CD4-positive, alpha-beta T cell treated with Interleukin-1 beta for 1 hour (primary cell): ENCODE results near the gene EP300.
A peak's percentile ranks its signal among the peaks of the same experiment; 100 is the strongest.
"Not testable (repeated sequence)": the region's sequence is repeated elsewhere in the genome, so short reads cannot be mapped to it uniquely, and the experiment has no call there.

Experiments
- DNase-seq, 2 donors: peaks; one replicate each; pipeline ENCODE4 v3.0.0-alpha.2; 2020 to 2022

The EP300 gene

DNA sequence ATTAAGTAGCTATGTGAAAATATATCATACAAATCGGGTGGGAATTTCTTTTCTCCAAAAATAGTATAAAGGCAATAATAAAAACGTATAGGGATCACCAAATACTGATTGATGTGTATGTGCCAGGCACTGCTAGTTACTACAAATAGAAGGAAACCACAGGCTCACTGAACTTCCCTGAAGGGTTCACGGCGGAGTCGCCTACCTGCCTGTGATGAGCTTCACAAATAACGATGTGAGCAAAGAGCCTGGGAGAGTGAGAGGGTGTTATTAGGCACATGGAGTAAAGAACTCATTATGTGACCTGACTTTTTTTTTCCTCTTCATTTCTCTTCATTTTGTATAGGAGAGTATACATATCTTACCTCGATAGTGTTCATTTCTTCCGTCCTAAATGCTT, 76.8 kb downstream of the EP300 start:
- DNase-seq: no peak

DNA sequence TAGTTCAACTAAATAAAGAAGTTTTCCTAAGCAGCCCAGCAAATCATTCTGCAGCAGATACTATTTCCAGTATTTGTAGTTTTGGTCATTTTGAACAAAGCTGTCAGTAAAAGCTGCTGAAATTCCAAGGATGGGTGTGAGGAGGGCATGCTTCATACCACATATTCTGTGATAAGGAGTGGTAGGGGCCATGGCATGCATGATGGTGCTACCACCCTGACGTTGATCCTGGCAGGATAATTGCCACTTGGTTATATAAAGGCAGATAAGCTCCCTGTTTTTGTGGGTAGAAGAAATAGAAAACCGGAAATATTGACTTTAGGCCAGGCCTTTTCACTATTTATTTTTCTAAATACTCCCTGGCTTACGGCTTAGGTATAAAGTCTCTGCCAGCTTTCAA, 79.6 kb downstream of the EP300 start:
- no peak for DNase-seq

DNA sequence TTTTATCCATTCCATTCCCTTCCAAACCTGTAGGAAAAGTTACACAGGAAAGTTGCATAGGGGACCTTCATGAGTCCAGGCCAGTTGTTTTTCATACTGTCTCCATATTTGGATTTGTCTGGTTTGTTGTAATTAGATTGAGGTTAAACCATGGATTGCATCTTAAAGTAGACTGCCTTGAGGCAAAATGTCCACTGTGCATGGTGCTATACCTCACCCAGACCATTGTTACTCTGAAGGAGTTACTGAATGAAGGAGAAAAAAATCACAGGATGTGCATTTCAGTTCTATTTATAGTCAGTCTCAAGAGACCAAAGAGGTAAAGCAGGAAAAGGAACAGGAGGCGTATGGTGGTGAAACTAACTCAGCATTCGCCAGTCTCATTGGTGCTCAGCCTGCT, 83.2 kb downstream of the EP300 start:
- DNase-seq: no peak

DNA sequence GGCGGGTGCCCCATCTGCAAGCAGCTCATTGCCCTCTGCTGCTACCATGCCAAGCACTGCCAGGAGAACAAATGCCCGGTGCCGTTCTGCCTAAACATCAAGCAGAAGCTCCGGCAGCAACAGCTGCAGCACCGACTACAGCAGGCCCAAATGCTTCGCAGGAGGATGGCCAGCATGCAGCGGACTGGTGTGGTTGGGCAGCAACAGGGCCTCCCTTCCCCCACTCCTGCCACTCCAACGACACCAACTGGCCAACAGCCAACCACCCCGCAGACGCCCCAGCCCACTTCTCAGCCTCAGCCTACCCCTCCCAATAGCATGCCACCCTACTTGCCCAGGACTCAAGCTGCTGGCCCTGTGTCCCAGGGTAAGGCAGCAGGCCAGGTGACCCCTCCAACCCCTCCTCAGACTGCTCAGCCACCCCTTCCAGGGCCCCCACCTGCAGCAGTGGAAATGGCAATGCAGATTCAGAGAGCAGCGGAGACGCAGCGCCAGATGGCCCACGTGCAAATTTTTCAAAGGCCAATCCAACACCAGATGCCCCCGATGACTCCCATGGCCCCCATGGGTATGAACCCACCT, 84.7 kb downstream of the EP300 start:
- no peak for DNase-seq

DNA sequence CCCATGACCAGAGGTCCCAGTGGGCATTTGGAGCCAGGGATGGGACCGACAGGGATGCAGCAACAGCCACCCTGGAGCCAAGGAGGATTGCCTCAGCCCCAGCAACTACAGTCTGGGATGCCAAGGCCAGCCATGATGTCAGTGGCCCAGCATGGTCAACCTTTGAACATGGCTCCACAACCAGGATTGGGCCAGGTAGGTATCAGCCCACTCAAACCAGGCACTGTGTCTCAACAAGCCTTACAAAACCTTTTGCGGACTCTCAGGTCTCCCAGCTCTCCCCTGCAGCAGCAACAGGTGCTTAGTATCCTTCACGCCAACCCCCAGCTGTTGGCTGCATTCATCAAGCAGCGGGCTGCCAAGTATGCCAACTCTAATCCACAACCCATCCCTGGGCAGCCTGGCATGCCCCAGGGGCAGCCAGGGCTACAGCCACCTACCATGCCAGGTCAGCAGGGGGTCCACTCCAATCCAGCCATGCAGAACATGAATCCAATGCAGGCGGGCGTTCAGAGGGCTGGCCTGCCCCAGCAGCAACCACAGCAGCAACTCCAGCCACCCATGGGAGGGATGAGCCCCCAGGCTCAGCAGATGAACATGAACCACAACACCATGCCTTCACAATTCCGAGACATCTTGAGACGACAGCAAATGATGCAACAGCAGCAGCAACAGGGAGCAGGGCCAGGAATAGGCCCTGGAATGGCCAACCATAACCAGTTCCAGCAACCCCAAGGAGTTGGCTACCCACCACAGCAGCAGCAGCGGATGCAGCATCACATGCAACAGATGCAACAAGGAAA, 85.4 kb downstream of the EP300 start:
- DNase-seq: no peak

DNA sequence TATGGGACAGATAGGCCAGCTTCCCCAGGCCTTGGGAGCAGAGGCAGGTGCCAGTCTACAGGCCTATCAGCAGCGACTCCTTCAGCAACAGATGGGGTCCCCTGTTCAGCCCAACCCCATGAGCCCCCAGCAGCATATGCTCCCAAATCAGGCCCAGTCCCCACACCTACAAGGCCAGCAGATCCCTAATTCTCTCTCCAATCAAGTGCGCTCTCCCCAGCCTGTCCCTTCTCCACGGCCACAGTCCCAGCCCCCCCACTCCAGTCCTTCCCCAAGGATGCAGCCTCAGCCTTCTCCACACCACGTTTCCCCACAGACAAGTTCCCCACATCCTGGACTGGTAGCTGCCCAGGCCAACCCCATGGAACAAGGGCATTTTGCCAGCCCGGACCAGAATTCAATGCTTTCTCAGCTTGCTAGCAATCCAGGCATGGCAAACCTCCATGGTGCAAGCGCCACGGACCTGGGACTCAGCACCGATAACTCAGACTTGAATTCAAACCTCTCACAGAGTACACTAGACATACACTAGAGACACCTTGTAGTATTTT, 86.1 kb downstream of the EP300 start:
- DNase-seq: no peak

DNA sequence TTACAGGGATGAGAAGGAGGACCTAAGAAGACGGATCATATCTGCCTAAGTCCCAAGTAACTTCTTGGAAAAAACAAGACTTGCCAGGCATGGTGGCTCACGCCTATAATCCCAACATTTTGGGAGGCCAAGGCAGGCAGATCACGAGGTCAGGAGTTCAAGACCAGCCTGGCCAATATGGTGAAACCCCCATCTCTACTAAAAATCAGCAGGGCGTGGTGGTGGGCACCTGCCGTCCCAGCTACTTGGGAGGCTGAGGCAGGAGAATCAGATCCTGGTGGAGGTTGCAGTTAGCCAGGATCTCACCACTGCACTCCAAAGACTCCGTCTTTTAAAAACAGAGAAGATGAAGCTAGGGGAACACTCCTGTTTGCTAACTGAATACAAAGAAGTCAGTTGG, 88.0 kb downstream of the EP300 start:
- DNase-seq: not testable (repeated sequence)

DNA sequence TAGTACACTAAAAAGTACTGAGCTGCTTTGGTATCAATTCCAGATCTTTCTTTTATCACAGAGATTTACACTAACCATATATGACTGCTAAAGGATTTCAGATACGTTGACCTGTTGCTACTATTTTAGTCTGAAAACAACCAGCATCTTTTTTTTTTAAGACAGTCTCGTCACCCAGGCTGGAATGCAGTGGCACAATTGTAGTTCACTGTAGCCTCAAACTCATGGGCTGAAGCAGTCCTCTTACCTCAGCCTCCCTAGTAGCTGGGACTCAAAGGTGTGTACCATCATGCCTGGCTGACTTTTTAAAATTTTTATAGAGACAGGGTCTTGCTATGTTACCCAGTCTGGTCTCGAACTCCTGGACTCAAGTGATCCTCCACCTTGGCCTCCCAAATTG, 88.5 kb downstream of the EP300 start:
- no peak for DNase-seq

DNA sequence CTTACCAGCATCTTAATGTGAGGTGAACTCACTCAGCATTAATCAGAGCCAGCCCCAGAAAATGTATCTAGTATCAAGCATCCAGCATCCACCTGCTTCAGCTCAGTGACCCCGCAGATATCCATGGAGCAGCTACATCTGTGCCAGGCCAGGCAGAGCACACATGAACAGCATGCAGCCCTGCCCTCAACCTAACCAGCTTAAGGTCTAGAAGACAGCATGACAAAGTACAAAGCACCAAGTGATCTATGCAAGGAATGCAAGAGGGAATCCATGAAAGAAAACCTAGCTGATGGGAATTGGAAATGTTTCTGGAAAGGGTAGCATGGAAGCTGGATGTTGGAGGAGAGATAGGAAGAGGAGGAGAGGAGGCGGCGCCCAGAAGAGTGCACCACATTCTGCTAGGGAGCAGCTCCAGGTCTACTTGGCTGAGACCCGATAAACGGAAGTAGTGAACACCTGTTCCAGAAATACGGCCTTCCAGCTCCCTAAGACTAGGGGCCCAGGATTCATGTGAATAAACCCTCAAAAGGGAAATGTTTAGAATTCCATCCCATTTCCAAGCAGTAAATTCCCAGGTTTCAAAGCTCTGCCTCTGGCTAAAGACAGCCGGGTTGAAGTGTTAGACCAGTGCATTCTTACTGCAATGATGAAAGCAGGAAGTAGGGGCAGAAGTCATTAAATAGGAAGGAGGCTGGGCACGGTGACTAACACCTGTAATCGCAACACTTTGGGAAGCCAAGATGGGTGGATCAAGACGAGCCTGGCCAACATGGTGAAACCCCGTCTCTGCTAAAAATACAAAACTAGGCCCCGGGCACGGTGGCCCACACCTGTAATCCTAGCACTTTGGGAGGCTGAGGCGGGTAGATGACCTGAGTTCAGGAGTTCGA, 89.2 kb downstream of the EP300 start:
- DNase-seq: peak in 1 of 2 donors; percentile 40

DNA sequence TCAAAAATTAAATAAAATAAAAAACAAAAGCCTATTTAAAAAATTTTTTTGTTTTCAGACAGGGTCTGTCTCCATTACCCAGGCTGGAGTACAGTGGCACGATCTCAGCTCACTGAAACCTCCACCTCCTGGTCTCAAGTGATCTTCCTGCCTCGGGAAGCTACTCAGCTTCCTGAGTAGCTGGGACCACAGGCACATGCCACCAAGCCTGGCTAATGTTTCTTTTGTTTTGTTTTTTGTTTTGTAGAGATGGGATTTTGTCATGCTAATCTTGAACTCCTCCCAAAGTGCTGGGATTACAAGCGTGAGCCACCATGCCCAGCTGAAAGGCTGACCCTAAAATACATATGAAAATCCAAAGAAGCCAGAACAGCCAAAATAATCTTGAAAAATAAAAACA, 92.3 kb downstream of the EP300 start:
- DNase-seq: no peak

DNA sequence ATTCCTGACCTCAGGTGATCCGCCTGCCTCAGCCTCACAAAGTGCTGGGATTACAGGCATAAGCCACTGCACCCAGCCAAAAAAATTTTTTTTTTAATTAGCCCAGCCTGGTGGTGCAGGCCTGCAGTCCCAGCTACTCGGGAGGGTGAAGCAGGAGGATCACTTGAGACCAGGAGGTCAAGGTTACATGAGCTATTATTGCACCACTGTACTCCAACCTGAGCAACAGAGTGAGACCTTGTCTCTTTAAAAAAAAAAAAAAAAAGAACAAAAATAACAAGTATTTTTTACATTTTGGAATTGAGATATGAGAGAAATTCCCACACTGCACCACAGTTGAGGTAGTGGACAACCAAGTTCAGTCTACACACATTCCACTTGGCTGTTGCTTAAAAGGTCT, 99.1 kb downstream of the EP300 start:
- DNase-seq: no peak

DNA sequence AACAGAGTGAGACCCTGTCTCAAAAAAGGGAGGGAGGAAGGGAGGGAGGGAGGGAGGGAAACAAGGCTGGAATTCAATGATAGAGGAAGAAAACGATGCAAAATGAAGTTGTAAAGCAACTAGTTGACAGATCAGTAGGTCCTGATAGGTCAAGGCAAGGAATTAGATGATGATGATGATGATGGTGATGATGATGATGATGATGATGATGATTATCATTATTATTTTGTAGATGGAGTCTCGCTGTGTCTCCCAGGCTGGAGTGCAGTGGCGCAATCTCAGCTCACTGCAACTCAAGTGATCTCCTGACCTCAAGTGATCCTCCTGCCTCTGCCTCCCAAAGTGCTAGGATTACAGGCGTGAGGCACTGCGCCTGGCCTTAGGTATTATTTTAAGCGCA, 101.4 kb downstream of the EP300 start:
- no peak for DNase-seq

DNA sequence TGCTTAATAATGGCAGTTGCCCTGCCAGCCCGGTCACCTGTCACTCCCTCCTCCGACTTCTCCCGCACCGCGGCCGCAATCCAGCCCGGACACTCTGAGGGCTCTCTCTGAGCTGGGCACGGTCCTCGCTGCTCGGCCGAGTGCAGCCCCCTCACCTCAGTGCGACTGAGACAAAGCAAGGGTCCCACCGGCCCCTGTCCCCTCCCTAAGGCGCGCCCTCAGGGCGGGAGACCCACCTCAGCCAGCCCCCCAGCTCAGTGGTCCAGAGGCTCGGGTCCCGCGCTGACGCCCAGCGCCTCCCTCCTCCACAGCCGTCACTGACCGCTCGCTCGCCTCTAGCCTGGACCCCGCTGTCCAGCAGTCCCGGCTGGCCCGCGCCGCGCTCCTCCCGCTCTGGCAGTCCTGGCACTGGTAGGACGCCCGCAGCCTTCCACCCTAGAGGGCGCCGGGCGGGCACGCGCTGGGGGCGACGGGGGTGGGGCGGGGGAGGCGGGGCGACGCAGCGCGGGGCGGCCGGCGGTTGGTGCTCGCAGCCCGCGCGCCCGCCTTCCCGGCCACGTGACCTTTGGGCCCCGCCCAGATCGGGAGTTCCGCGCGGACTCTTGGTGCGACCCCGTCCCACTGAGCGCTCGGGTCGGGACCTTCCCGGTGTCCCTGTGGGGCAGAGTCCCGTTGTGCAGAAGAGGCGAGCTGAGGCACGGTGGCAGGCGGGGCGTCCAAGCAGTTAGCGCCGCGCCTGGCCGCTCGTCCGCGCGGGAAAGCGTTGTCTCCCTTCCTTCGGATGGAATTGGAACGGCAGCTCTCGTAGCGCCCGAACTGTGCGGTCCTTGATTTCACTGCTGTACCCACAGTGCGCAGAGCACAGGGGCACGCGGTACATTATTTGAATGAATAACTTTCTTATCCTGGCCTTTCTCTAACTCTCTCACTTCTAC, 104.9 kb downstream of the EP300 start:
- DNase-seq: peak; percentile 78 to 81

DNA sequence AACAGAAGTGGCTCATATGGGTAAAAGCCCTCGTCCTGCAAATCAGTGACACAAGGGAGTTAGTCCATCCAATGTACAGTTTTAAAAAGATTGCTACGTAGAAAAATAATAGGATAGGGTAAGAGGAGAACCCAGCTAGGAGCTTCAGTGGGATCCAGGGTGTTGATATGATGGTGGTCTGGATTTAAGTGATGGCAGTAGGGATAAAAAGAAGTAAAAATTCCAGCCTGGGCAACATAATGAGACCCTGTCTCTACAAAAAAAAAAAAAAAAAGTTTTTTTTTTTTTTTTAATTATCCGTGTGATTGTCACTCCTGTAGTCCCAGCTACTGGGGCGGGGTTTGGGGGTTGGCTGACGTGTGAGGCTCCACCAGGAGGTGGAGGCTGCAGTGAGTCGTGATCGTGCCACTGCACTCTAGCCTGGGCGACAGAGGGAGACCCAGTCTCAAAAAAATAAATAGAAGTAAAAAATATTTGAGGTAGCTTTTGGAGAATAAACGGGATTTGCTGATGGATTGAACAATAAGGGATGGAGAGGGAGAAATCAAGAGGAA, 105.7 kb downstream of the EP300 start:
- peak; percentile 41 to 48 for DNase-seq

DNA sequence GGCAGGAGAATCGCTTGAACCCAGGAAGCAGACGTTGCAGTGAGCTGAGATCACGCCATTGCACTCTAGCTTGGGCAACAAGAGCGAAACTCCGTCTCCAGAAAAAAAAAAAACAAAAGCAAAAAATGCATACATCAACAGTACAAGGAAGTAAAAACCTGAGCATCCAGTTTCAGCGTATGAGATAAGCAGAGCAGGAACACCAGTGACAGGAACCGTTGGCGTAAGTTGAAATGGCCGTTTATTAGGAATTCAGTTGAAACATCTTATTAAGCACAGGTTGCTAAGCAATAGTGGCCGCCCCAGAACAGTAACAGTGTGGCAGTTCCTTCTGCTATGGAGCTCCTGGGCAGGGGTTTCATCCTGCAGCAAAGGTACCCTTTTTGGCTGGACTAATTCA, 108.7 kb downstream of the EP300 start:
- no peak for DNase-seq

DNA sequence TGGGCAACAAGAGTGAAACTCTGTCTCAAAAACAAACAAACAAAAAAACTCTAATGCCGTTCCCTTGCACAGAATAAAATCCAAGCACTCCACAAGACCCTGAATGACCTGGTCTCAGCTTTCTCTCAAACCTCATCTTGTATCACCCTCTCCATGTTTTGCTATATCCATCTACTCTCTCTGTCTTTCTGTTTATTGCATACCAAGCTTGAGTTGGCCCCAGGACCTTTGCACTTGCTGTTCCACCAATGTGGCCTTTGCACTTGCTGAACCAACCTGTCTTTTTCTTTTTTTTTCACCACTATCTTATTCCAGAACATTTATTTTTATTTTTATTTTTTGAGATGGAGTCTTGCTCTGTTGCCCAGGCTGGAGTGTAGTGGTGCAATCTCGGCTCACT, 110.7 kb downstream of the EP300 start:
- DNase-seq: no peak

DNA sequence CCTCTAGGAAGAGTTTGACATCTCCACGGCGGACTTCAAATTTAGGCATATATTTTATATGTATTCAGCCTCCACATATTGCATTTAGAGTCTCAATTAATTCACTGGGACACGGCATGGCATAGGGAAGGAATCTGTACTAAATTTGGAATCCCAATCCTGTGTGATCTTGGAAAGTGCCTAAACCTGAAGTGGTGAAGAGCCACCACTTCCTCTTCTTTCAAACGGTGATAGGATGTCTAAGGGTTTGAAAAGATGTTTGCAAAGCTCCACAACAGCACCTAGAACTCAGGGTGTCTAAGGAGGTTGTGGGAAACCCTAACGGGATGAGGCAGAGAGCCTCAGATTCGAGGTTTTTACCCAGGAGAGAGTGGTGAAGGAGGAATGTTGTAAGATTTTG, 111.7 kb downstream of the EP300 start:
- no peak for DNase-seq

DNA sequence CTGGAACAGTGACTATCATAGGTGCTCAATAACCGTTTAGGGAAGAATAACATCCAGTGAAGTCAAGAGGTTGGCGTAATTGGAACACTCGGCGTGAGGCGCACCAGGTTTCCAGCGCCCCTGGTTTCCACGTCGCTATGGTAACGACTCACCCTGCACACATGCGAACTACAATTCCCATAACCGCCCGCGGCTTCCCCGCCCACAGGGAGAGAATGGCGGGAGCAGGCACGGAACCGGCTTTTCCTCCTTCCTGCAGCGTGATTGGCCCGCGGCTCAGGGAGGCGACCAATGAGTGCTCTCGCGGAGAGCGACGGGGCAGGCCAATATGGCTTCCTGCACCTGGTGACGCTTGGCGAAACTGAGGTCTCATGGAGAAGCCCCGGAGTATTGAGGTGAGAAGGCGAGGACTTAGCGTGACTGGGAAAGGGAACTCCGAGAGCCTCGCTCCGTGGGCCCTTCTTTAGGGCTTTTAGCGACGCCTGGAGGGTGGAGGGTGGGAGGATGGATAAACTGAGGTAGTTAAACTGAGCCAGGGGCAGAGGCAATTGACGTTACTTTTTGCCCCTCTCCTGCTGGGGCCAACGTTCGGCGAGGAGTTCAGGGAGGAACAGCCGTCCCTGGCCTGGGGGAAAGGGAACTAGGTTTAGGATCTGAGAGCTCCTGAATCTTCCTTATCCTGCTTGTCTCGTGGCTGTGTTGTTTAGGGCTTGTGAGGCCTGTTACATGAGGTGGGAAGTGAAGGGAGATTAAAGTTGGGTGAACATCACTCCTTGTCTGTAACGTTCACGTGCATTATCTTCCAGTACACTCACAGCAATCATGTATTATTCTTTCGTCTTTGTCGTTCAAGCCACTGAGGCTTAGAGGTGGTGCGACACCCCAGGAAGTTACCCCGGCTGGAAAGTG, 112.9 kb downstream of the EP300 start, which contains the start of gene L3MBTL2:
TSS of gene L3MBTL2 (plus strand) at position 321 of the 909 bp plus-strand sequence. CDS start at position 372, 51 bp downstream.
- DNase-seq: peak; percentile 98 to 99

DNA sequence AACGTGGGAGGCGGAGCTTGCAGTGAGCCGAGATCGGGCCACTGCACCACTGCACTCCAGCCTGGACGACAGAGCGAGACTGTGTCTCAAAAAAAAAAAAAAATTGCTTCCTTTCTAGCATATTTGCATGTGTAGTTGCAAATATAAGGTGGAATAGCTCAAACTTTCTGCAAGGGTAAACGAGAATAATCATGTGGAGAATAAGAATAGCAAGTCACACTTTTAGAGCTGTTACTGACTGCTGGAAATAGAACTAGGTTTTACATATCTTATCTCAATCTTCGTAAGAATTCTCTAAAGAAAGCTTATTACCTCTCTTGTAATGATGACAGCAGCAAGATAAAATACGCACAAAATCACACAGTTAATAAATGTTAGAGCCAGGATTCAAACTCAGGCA, 114.3 kb downstream of the EP300 start:
- DNase-seq: no peak

DNA sequence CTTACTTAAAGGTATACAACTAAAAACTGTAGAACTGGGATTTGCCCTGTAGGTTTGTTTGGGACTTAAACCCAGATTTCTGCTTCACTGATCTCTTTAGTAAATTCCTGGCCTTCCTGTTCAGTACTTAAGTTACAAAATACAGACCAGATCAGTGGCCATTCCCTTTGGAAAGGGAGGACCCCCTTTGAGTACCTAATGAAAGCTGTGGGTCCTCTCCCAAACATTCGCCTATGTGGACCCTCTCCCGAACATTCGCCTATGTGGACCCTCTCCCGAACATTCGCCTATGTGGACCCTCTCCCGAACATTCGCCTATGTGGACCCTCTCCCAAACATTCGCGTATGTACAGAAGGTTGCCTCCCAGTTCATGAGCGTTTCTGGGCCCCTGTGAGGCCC, 123.0 kb downstream of the EP300 start:
- DNase-seq: no peak

DNA sequence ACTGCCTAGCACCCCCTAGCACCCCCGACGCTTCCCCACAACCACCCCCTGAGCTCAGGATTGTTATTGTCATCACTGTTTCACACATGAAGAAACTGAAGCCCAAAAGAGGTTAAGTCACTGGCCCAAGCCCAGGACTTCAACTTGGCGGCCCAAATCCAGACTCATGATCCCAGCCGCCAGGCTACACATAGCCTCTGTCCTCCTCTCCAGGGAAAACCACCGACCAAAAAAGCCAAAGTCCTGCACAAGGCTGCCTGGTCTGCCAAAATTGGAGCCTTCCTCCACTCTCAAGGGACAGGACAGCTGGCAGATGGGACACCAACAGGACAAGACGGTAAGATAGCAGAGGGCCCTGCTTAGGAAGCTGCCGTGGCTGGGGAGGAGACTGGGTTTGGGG, 123.5 kb downstream of the EP300 start:
- no peak for DNase-seq
